ENCODE data around the gene CLSTN1.

CLSTN1 gene

GRCh38 chr1:9823943-9824701 is at the start of gene CLSTN1:
TSS of gene CLSTN1 (minus strand) at chr1:9823965. CDS start at chr1:9823733, 232 bp downstream.
- H3K4me1 ChIP-seq (ENCODE audit: insufficient read depth, low read length, severe bottlenecking), result peaks cover 54% of the 10 kb centered on the region
- H3K9me3 ChIP-seq (ENCODE audit: low read length), result no peaks in the 10 kb centered on the region
- H3K4me2 ChIP-seq (ENCODE audit: low read length), result peak within 1 kb of the TSS; percentile 85
- H3K79me2 ChIP-seq (ENCODE audit: insufficient read depth, low read length), result peaks cover 43% of the 10 kb centered on the region
- 0 out of 2 replicates have a peak, but pooled peaks cover 9% of the 10 kb centered on the region for H3F3A ChIP-seq (ENCODE audit: insufficient read depth, low read length)
- H3K4me3 ChIP-seq (ENCODE audit: low read depth, low read length, poor library complexity, severe bottlenecking), result peak within 1 kb of the TSS; percentile 99
- H3K27me3 ChIP-seq (ENCODE audit: insufficient read depth, low read length), result no peaks in the 10 kb centered on the region
- no peak within 1 kb of the TSS for H2AFZ ChIP-seq (ENCODE audit: low read length)
- peak within 1 kb of the TSS; percentile 98 for H3K9ac ChIP-seq (ENCODE audit: low read length)
- peak within 1 kb of the TSS; percentile 75 for H3K27ac ChIP-seq (ENCODE audit: low read depth, low read length, poor library complexity, severe bottlenecking)
- no peaks in the 10 kb centered on the region for H4K20me1 ChIP-seq (ENCODE audit: insufficient read depth, low read length)
- TF ChIP-seq CTCF (IDR thresholded peaks at IDR 0.05; ENCODE audit: low read length), result no peak
- TF ChIP-seq EZH2 (IDR thresholded peaks at IDR 0.05; ENCODE audit: borderline replicate concordance, low read length), result no peak
- no peaks in the 10 kb centered on the region for H3K9me2 ChIP-seq (ENCODE audit: low read depth, low read length)
- peaks cover 18% of the 10 kb centered on the region for H3K36me3 ChIP-seq (ENCODE audit: insufficient read depth, low read length)

- H3K9me2 ChIP-seq (ENCODE audit: low read depth, low read length), result no peaks in the 10 kb centered on the region
- no peak overlapping the region for H3K4me2 ChIP-seq (ENCODE audit: low read length)
- H2AFZ ChIP-seq (ENCODE audit: low read length), result no peak overlapping the region
- H3K4me1 ChIP-seq (ENCODE audit: insufficient read depth, low read length, severe bottlenecking), result peaks cover 9% of the 10 kb centered on the region
- H3K27ac ChIP-seq (ENCODE audit: low read depth, low read length, poor library complexity, severe bottlenecking), result no peak overlapping the region
- TF ChIP-seq CTCF (IDR thresholded peaks at IDR 0.05; ENCODE audit: low read length) (no peak), EZH2 (IDR thresholded peaks at IDR 0.05; ENCODE audit: borderline replicate concordance, low read length) (no peak)
- no peaks in the 10 kb centered on the region for H4K20me1 ChIP-seq (ENCODE audit: insufficient read depth, low read length)
- H3K9ac ChIP-seq (ENCODE audit: low read length), result no peak overlapping the region
- no peaks in the 10 kb centered on the region for H3K9me3 ChIP-seq (ENCODE audit: low read length)
- no peaks in the 10 kb centered on the region for H3F3A ChIP-seq (ENCODE audit: insufficient read depth, low read length)
- no peaks in the 10 kb centered on the region for H3K79me2 ChIP-seq (ENCODE audit: insufficient read depth, low read length)
- no peaks in the 10 kb centered on the region for H3K36me3 ChIP-seq (ENCODE audit: insufficient read depth, low read length)
- no peaks in the 10 kb centered on the region for H3K27me3 ChIP-seq (ENCODE audit: insufficient read depth, low read length)
- no peak overlapping the region for H3K4me3 ChIP-seq (ENCODE audit: low read depth, low read length, poor library complexity, severe bottlenecking)
Observed at GRCh38 chr1:9873385-9873784, 49.6 kb upstream of the CLSTN1 start.

GRCh38 chr1:9872430-9873165 is 48.8 kb upstream of the CLSTN1 start:
- H3K4me2 ChIP-seq (ENCODE audit: low read length), result no peak overlapping the region
- no peaks in the 10 kb centered on the region for H3K9me3 ChIP-seq (ENCODE audit: low read length)
- TF ChIP-seq EZH2 (IDR thresholded peaks at IDR 0.05; ENCODE audit: borderline replicate concordance, low read length) (no peak), CTCF (IDR thresholded peaks at IDR 0.05; ENCODE audit: low read length) (no peak)
- no peaks in the 10 kb centered on the region for H3K9me2 ChIP-seq (ENCODE audit: low read depth, low read length)
- H3K27ac ChIP-seq (ENCODE audit: low read depth, low read length, poor library complexity, severe bottlenecking), result no peak overlapping the region
- H3F3A ChIP-seq (ENCODE audit: insufficient read depth, low read length), result no peaks in the 10 kb centered on the region
- no peak overlapping the region for H2AFZ ChIP-seq (ENCODE audit: low read length)
- H3K27me3 ChIP-seq (ENCODE audit: insufficient read depth, low read length), result no peaks in the 10 kb centered on the region
- H3K79me2 ChIP-seq (ENCODE audit: insufficient read depth, low read length), result no peaks in the 10 kb centered on the region
- H4K20me1 ChIP-seq (ENCODE audit: insufficient read depth, low read length), result no peaks in the 10 kb centered on the region
- no peaks in the 10 kb centered on the region for H3K36me3 ChIP-seq (ENCODE audit: insufficient read depth, low read length)
- H3K4me3 ChIP-seq (ENCODE audit: low read depth, low read length, poor library complexity, severe bottlenecking), result no peak overlapping the region
- no peak overlapping the region for H3K9ac ChIP-seq (ENCODE audit: low read length)
- H3K4me1 ChIP-seq (ENCODE audit: insufficient read depth, low read length, severe bottlenecking), result peaks cover 5% of the 10 kb centered on the region

Measured in OCI-LY1 (cell line).